HL-60 (cell line): Measurements from ENCODE around the gene DGLUCY.

Experiments
- CTCF ChIP-seq: IDR thresholded peaks from one replicate; pipeline ENCODE4 v1.5.1; 2011; ENCODE audit warnings: low read length, control low read depth, inconsistent platforms; ENCODE audit not compliant: insufficient read depth
- SPI1 ChIP-seq: IDR thresholded peaks from 2 replicates; pipeline ENCODE4 v1.6.1; 2012; ENCODE audit warnings: low read depth, mild to moderate bottlenecking, borderline replicate concordance

GRCh38 chr14:91115986-91116770 is 2.3 kb downstream of the DGLUCY start:
- TF ChIP-seq CTCF = no peak
- no peak; the same call in 1 of the 2 replicates for TF ChIP-seq SPI1
